ENCODE measurements around the gene ARL16.

Gene ARL16

GRCh38 chr17:81641825-81642489 is 41.6 kb downstream of the ARL16 start:
- no peak for DNase-seq

- DNase-seq, result no peak
These were observed 43.6 kb downstream of the ARL16 start for GRCh38 chr17:81640011-81640410.

- DNase-seq, result no peak
These were observed 44.9 kb downstream of the ARL16 start for GRCh38 chr17:81638683-81639082.

- peak; percentile 87 for DNase-seq
These were observed 46.9 kb downstream of the ARL16 start, which contains the start of the genes NPLOC4 and TSPAN10 for GRCh38 chr17:81636505-81637288. TSS of gene NPLOC4 (minus strand) at chr17:81637112. CDS start at chr17:81636930, 182 bp downstream. TSS of gene TSPAN10 (plus strand) at chr17:81637196. CDS start at chr17:81642413, 5,217 bp downstream.

- DNase-seq, result no peak
These were observed 47.6 kb downstream of the ARL16 start for GRCh38 chr17:81635973-81636504.

GRCh38 chr17:81635431-81635830 is 48.2 kb downstream of the ARL16 start:
- no peak for DNase-seq

- no peak for DNase-seq
These were observed 52.1 kb downstream of the ARL16 start for GRCh38 chr17:81631482-81631881.
